Mesodermal cell (in vitro differentiated cells): ENCODE measurements around the gene IGSF21.
A peak's percentile ranks its signal among the peaks of the same experiment; 100 is the strongest.

Source experiments
- H3K27ac ChIP-seq: 2 replicates; pipeline ENCODE4 v1.7.0; 2013; ENCODE audit warnings: mild to moderate bottlenecking, low read depth, low read length, moderate library complexity; ENCODE audit not compliant: severe bottlenecking
- H3K36me3 ChIP-seq: 2 replicates; pipeline ENCODE4 v1.7.1; 2013; ENCODE audit warnings: mild to moderate bottlenecking, low read length, moderate library complexity; ENCODE audit not compliant: control insufficient read depth, insufficient read depth
- H3K4me1 ChIP-seq: one replicate; pipeline ENCODE4 v1.7.1; 2013; ENCODE audit warnings: mild to moderate bottlenecking, low read length; ENCODE audit not compliant: insufficient read depth, control insufficient read depth, poor library complexity, severe bottlenecking
- H3K4me3 ChIP-seq: 2 replicates; pipeline ENCODE4 v1.7.0; 2013; ENCODE audit warnings: low read length, control low read depth, mild to moderate bottlenecking; ENCODE audit not compliant: insufficient read depth, poor library complexity, severe bottlenecking; ENCODE audit errors: extremely low read depth
- H3K9me3 ChIP-seq: 2 replicates; pipeline ENCODE4 v1.7.1; 2013; ENCODE audit warnings: mild to moderate bottlenecking, low read length, moderate library complexity; ENCODE audit not compliant: control insufficient read depth
- WGBS, 2 experiments: methylation state at CpG; one replicate each; pipeline ENCODE4 v1.1.5; 2013; ENCODE audit warnings: missing lambda C conversion rate in 2 of 2; ENCODE audit not compliant: insufficient coverage in 2 of 2; 5-methylcytosine and 5-hydroxymethylcytosine counted together

Gene IGSF21

GRCh38 chr1:18097206-18097605, 10.4 kb upstream of the IGSF21 start:
- Histone ChIP-seq H3K36me3 (no peaks in the 10 kb centered on the region), H3K9me3 (no peaks in the 10 kb centered on the region), H3K4me1 (peaks cover 12% of the 10 kb centered on the region), H3K4me3 (no peak overlapping the region), H3K27ac (no peak overlapping the region)

GRCh38 chr1:18099026-18099425, 8.6 kb upstream of the IGSF21 start:
- Histone ChIP-seq H3K27ac (no peak overlapping the region), H3K4me3 (no peak overlapping the region), H3K4me1 (no peaks in the 10 kb centered on the region), H3K9me3 (no peaks in the 10 kb centered on the region), H3K36me3 (no peaks in the 10 kb centered on the region)
- 50 to 59% methylated on average over 2 of the region's 2 CpGs for WGBS, 2 experiments

DNA sequence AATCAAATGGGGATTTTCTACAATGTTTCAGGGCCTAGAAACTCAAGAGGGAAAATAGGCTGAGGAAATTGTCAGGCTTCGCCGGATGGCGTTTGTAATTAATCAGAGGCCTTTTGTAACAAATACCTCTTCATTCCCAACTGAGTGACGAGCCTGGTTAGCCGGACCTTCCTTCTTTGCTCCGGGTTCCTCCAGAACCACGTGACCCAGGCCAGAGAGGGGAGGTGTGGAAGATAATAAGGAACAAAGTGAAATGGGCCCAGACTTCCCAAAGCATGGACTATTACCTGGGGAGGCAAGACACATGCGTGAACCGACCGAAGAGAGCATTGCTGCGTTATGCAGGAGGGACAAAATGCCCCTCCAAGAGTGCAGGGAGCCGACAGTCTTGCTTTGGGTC, 7.5 kb upstream of the IGSF21 start:
- Histone ChIP-seq H3K4me3 (no peak overlapping the region), H3K36me3 (no peaks in the 10 kb centered on the region), H3K27ac (no peak overlapping the region), H3K9me3 (no peaks in the 10 kb centered on the region), H3K4me1 (peaks cover 3% of the 10 kb centered on the region)
- 61 to 82% methylated on average over 4 to 5 of the region's 12 CpGs for WGBS, 2 experiments

- no peaks in the 10 kb centered on the region for H3K36me3 ChIP-seq
- no peak overlapping the region for H3K27ac ChIP-seq
- H3K9me3 ChIP-seq: no peaks in the 10 kb centered on the region
- WGBS, 2 experiments: 13 to 14% methylated on average over 8 to 10 of the region's 10 CpGs
- peaks cover 4% of the 10 kb centered on the region for H3K4me1 ChIP-seq
- H3K4me3 ChIP-seq: no peak overlapping the region
Measured at GRCh38 chr1:18100491-18101063, 7.0 kb upstream of the IGSF21 start.

DNA sequence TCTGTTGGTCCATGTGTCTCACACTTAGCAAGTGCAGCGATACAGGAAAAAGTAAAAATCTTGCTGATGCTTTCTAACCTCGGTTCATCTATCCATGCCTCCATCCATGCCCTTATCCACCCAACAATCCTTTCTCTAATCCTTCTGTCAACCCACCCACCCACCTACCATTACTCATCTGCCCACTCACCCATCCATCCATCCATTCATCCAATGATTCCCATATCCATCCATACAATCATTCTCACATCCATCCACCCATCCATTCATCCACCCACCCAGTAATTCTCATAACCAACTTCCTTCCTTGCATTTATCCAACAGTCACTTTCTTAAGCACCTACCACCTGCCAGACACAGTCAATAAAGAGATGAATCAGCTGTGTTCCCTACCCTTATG, 6.1 kb upstream of the IGSF21 start:
- WGBS, 2 experiments: 78 to 87% methylated on average over 2 of the region's 2 CpGs

GRCh38 chr1:18103788-18104421, 3.7 kb upstream of the IGSF21 start:
- WGBS, 2 experiments: 81 to 96% methylated on average over 5 to 7 of the region's 7 CpGs
- no peak overlapping the region for H3K4me3 ChIP-seq
- H3K36me3 ChIP-seq: no peaks in the 10 kb centered on the region
- H3K4me1 ChIP-seq: peaks cover 11% of the 10 kb centered on the region
- no peaks in the 10 kb centered on the region for H3K9me3 ChIP-seq
- H3K27ac ChIP-seq: no peak overlapping the region

More for the DNA sequence above, 6.1 kb upstream of the IGSF21 start:
- no peaks in the 10 kb centered on the region for H3K9me3 ChIP-seq
- no peak overlapping the region for H3K4me3 ChIP-seq
- no peaks in the 10 kb centered on the region for H3K36me3 ChIP-seq
- H3K27ac ChIP-seq: no peak overlapping the region
- peaks cover 4% of the 10 kb centered on the region for H3K4me1 ChIP-seq

DNA sequence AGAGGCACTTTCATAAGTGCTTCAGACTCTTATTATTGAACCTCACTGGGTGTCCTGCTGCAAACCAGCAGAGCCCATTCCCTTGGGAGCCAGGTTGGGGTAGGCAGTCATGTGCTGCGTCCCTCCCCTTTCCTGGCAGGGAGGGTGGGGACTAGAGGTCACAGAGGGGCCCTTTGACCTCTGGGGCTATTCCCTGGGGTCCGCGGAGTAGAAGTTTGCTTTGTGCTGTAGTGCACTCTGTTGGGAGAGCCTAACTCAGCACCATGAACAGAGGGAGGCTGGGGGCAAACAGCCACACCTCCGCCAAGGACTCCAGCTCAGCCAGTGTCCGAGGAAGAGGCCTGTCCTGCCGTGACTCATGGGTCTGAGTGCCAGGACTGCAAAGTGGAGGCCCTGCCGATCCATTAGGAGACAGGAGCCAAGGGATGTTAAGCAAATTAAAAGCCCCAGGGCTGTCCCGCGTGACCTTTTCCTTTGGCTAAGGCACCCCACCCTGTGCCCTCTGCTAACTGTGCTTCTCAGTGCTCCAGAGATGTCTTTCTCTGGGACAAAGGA, 3.0 kb upstream of the IGSF21 start:
- Histone ChIP-seq H3K36me3 (no peaks in the 10 kb centered on the region), H3K9me3 (no peaks in the 10 kb centered on the region), H3K4me3 (no peak overlapping the region), H3K4me1 (peaks cover 15% of the 10 kb centered on the region), H3K27ac (no peak overlapping the region)
- 50 to 59% methylated on average over 8 to 9 of the region's 9 CpGs for WGBS, 2 experiments

GRCh38 chr1:18105196-18105595, 2.4 kb upstream of the IGSF21 start:
- Histone ChIP-seq H3K9me3 (no peaks in the 10 kb centered on the region), H3K36me3 (no peaks in the 10 kb centered on the region), H3K4me3 (no peak overlapping the region), H3K4me1 (peaks cover 19% of the 10 kb centered on the region), H3K27ac (no peak overlapping the region)
- WGBS, 2 experiments: 93 to 94% methylated on average over 2 to 3 of the region's 4 CpGs

DNA sequence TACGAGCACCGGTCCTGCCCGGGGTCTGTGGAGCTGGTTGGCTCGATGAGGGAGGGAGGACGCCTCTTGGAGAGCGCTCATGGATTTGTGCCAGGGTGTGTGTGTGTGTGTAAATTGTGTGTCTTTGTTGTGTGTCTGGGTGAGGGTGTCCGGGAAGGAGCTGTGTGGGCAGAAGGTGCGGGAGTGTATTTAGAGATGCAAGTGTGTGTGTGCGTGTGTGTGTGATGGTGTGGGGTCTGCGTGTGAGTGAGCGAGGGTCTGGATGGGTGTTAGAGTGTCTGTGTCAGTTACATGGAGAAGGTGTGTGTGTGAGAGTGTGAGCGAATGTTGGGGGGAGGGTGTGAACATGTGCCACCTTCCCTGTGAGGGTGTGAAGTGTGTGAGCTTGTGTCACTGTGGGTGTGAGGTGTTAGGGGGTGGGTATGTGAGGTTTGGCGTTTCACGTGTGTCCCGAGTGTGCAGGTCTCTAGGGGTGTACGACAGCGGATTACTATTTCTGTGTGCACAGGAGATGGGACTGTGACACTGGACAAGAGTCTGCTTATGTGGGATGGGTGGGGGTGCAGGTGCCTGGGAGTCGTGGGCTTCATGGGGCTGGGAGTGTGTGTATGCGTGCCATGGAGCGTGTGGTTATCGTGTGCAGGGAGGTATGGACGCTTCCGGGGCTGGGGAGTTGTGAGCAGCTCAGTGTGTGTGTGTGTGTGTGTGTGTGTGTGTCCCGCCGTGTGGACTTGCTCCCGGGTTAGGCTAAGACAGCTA, 880 bp downstream of the IGSF21 start:
- H3K9me3 ChIP-seq: no peaks in the 10 kb centered on the region
- H3K27ac ChIP-seq: no peak overlapping the region
- WGBS, 2 experiments: 6% methylated on average over 16 to 25 of the region's 26 CpGs
- peaks cover 22% of the 10 kb centered on the region for H3K4me1 ChIP-seq
- no peaks in the 10 kb centered on the region for H3K36me3 ChIP-seq
- peak overlapping the region; percentile 8 for H3K4me3 ChIP-seq

DNA sequence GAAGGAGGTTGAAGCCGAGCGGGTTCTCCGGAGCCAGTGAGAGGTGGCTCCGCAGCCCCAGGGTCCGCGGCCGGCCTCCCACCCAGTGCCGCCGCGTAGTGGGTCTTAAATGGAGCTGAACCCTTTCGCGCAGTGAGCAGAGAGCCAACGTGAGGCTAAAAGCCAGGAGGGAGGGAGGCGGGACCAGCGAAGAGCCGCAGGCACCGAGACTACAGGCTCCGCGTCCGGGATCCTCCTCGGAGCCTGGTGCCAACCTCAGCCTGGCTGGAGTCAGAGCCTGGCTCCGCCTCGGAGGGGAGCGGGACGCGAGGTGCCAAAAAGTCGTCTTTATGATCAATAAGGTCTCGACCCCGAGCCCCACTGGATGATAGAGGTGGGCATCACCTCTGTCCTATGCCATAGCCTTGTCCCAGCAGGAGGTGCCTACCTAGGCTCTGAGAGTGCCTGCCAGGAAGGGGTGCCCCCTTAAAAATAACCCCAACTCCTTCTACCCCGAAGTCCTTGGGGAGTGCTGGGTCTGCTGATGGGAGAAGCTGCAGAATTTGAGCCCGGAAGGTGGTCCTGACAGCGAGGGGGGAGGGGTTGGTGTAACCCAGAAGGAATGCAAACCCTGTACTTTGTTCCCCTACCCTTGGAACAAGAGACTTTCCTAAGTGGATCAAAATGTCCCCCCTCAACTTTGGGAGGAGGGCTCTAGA, 1.6 kb downstream of the IGSF21 start:
- Histone ChIP-seq H3K36me3 (no peaks in the 10 kb centered on the region), H3K9me3 (no peaks in the 10 kb centered on the region), H3K27ac (no peak overlapping the region), H3K4me3 (no peak overlapping the region), H3K4me1 (peaks cover 22% of the 10 kb centered on the region)
- 2% methylated on average over 29 to 30 of the region's 32 CpGs for WGBS, 2 experiments
